Measurements from ENCODE around the gene SMIM7.
"Not testable (repeated sequence)": the region's sequence is repeated elsewhere in the genome, so short reads cannot be mapped to it uniquely, and the experiment has no call there.

SMIM7 gene

DNA sequence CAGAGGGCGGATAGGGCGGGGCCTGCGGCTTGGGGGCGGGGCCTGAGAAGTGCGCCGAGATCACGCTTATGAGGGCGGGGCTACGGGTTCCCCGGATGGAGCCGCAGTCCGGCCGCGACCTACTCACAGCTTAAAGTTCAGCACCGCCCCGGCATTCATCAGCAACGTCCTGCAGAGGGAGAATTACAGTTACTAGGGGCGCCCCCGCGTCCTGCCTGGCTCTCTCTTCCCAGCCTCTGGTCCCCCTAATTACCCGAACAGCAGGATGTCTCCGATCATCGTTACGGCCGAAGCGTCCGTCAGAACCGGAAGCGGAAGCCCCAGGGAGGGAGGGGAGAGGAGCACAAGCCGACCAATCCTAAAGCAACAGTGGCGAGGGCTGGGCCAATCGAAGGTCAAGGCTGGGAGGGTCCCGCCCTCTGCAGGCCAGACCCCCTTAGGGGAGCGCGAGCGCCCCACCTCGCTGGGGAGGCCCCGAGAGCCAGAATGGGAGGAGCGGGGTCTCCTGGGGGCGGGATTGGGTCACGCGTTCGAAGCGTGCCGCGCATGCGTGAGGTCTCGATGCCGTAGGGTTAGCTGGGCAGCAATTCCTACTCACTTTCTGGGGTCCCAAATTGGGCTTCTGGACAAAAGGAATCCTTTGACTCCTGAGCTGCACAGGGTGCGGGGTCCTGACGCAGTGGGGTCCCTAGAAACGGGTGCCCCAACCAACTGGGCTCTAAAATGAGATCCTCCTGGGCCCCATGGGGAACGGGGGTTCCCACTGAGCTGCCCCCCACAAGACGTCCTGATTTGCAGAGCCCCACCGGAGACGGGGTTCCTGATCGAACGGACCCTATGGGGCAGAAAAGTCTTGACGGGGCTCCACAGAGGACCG is at the start of gene SMIM7:
Gene SMIM7 (minus strand): TSS at position 313 of the 877 bp plus-strand sequence. CDS start 34 bp downstream, at position 279.
- DNase-seq (ENCODE audit: low read depth in 3 of 3), result peak; percentile 96 to 98 (median 97)

DNA sequence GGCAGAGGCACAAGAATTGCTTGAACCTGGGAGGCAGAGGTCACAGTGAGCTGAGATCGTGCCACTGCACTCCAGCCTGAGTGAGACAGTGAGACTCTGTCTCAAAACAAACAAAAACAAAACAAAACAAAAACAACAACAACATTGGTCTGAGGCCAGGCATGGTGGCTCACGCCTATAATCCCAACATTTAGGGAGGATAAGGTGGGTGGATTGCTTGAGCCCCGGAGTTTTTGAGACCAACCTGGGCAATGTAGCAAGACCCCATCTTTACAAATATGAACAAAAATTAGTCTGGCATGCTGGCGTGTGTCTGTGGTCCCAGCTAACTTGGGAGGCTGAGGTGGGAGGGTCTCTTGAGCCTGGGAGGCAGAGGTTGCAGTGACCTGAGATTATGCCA is 43.7 kb upstream of the SMIM7 start:
- no peak for DNase-seq (ENCODE audit: low read depth in 3 of 3)

DNA sequence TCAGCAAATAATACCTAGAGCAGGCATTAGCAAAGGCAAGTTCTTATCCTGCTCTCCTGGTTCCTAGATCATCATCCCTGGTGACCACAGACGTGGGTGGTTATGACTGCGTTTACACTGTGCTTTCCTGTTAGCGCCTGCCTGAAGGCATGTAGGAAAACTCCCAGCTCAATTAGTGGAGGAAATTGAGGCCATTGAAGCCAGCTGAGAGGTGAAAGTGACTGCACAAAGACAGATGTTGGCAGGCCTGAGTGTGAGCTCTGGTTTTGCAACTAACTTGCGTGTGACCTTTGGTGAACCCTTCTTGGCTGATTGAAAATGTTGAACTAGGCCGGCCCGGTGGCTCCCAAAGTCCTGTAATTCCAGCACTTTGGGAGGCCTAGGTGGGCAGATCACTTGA is 42.2 kb upstream of the SMIM7 start:
- no peak for DNase-seq (ENCODE audit: low read depth in 3 of 3)

DNA sequence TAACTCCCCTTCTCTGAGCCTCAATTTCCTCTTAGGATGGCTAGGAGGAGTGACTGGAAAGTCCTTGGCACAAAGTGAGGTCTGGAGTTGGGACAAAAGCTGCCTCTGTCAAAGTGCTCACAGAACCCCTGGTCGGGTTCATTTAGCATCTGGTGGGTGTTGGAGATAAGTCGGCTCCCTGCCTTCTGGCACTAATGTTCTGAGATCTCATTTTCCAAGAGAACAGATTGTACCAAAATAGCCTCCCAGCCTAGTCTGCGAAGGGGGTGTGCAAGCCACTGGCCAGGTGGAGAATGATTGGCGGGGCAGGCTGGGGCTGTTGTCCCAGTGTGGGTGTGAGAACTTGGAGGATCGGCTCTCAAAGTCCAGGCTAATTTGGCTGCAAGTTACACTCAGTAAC is 39.0 kb upstream of the SMIM7 start:
- DNase-seq (ENCODE audit: low read depth in 3 of 3), result no peak

DNA sequence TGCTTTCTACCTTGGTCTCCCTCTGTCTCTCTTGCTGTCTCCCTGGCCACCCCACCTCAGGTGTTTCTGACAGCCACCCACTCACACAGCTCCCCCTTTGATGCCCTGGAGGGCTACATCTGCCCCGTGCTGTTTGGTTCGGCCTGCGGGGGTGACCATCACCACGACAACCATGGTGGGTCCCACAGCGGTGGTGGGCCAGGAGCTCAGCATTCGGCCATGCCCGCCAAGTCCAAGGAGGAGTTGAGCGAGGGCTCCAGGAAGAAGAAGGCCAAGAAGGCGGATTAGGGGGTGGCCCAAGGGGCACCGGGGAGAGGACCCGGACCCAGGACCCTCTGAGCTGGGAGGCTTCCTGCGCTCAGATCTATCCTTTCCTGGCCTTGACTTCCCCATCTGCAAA is 28.1 kb upstream of the SMIM7 start:
- no peak for DNase-seq (ENCODE audit: low read depth in 3 of 3)

DNA sequence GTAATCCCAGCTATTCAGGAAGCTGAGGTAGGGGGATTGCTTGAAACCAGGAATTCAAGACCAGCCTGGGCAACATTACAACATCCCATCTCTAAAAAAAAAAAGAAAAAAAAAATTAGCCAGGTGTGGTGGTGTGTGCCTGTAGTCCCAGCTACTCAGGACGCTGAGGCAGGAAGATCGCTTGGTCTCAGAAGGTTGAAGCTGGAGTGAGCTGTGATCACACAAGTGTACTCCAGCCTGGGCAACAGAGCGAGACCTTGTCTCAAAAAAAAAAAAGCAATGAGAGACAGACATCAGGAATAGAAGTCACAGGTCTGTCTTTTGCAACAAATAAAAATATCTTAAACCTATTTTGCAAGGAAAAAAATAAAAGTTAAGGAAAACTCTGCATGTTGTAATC is 24.3 kb upstream of the SMIM7 start:
- no peak for DNase-seq (ENCODE audit: low read depth in 3 of 3)

DNA sequence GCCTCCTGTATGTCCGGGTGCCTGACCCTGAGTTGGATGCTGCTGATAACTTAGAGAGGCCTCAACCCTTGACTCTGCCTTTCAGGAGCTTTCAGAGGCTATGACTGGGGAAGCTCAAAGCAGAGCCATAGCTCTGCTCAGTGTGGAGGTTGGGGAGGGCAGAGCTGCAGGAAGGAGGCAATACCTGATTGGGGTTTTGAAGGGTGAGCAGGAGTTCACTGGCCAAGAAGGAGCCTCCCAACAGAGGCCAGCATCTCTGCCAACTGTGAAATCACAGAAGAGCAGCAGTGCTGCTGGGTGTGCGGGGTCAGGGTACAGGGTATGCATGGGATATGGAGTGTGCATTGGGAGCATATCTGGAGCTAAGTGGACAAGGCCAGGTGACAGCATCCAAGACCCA is 22.6 kb upstream of the SMIM7 start:
- no peak for DNase-seq (ENCODE audit: low read depth in 3 of 3)

DNA sequence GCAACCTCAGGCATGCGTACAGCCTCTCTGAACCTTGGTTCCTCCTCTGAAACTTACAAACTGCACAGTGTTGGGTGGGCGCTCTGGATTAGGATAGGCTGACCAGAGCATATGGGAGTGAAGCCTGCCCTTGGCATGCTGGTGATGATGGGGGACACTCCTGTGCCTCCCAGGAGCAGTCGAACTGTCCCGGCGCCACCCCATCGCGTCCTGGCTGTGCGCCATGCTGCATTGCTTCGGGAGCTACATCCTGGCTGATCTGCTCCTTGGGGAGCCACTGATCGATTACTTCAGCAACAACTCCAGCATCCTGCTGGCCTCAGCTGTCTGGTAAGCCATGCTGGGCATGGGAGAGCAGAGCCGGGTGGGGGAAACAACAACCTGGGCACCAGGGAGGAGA is 19.9 kb upstream of the SMIM7 start:
- no peak for DNase-seq (ENCODE audit: low read depth in 3 of 3)

DNA sequence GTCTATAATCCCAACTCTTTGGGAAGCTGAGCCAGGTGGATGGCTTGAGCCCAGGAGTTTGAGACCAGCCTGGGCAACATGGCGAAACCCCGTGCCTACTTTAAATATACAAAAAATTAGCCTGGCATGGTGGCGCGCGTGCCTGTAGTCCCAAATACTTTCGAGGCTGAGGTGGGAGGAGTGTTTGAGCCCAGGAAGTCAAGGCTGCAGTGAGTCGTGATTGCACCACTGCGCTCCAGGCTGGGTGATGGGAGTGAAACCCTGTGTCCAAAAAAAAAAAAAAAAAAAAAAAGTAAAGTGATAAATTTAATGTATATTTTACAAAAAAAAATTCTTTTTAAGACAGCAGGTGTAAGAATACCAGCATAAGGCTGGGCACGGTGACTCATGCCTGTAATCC is 18.6 kb upstream of the SMIM7 start:
- no peak for DNase-seq (ENCODE audit: low read depth in 3 of 3)

DNA sequence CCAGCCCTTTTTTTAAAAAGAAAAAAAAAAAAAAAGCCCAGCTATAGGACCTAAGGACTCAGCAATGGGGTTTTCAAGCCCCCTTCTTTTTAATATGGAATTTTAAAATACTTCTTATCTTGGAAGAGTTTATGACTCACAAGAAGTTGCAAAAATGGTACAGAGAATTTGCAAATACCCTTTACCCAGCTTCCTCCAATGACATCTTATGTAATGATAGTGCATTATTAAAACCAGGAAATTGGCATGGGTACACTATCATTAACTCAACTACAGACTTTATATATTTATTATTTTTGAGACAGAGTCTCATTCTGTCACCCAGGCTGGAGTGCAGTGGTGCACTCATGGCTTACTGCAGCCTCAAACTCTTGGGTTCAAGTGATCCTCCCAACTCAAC is 17.1 kb upstream of the SMIM7 start:
- no peak for DNase-seq (ENCODE audit: low read depth in 3 of 3)

DNA sequence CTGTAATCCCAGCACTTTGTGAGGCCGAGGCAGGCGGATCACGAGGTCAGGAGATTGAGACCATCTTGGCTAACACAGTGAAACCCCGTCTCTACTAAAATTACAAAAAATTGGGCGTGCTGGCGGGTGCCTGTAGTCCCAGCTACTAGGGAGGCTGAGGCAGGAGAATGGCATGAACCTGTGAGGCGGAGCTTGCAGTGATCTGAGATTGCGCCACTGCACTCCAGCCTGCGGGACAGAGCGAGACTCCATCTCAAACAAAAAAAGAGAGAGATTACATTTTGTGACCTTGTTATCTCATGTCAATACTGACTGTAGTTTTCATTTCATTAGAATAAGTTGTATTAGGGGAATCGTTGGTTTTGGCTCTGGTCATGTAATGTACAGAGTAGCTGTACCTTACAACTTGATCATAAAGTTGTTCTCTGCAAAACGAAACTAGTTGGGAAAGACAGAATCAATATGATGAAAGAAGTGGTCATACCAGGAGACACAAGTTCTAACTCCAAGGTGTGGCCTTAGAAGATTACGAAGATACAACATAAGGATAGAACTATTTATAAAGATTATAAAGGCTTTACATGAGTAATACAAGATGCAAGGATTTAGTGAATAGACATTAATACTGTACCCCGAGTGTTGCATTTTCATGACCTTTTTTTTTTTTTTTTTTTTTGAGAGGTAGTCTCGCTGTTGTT is 16.3 kb upstream of the SMIM7 start:
- no peak for DNase-seq (ENCODE audit: low read depth in 3 of 3)

DNA sequence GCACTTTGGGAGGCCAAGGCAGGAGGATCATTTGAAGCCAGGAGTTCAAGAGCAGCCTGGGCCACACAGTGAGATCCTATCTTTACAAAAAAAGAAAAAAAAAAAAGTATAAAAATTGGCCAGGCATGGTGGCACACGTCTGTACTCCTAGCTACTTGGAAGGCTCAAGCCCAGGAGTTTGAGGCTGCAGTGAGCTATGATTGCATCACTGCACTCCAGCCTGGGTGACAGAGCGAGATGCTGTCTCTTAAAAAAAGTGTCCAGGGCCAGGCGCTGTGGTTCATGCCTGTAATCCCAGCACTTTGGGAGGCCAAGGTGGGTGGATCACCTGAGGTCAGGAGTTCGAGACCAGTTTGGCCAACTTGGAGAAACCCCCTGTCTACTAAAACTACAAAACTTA is 13.9 kb upstream of the SMIM7 start:
- DNase-seq (ENCODE audit: low read depth in 3 of 3), result not testable (repeated sequence)

DNA sequence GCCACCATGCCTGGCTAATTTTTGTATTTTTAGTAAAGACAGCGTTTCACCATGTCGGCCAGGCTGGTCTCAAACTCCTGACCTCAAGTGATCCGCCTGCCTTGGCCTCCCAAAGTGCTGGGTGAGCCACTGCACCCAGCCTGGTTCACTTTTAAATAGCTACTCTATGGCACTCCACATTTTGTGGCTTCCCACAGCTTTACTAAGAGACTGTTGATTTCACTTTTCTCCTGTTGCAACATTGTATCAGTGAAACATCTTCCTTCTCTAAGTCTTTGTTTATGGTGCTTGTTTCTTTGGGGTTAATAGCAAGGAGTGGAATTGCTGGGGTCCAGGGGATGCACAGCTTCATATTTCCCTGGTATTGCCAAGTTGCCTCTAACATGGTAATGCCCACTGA is 13.3 kb upstream of the SMIM7 start:
- no peak for DNase-seq (ENCODE audit: low read depth in 3 of 3)

DNA sequence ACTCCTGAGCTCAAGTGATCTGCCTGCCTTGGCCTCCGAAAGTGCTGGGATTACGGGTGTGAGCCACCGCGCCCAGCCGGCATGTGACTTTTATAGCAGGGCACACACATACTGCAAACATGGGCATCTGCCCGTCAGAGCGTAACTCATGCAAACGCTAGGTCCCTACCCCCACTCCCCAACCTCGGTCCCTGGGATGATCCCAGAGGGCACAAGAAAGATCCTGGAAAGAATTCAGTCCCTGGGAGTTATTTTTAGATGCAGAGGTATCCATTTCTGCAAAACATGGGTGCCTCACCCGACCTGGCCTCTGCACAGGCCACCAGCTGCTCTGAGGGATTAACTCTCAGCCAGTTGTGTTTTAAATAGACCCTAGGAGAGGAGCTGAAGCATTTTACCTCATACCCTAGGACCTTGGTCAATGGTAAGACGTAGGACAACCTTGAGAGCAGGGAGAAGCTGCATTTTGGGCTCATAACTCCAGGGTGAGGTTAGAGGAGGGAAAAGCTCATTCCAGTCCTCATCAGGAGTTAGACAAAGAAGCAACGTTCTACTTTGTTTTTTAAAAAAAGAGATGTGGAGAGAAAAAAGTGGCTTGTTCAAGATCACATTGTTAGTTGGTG is 11.8 kb upstream of the SMIM7 start:
- DNase-seq (ENCODE audit: low read depth in 3 of 3), result no peak

DNA sequence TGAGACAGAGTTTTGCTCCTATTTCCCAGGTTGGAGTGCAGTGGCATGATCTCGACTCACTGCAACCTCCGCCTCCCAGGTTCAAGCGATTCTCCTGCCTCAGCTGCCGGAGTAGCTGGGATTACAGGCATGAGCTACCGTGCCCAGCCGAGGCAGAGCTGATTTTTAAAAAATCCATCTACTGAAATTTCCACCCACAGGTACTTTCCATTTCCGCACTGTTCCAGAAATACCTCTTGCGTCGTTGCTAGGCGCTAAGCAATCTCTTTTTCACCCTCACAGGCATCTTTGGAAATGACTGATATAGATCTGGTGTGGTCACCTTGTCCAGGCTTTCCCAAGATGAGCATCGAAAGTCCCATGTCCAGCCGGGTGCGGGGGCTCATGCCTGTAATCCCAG is 10.3 kb upstream of the SMIM7 start:
- DNase-seq (ENCODE audit: low read depth in 3 of 3), result no peak

DNA sequence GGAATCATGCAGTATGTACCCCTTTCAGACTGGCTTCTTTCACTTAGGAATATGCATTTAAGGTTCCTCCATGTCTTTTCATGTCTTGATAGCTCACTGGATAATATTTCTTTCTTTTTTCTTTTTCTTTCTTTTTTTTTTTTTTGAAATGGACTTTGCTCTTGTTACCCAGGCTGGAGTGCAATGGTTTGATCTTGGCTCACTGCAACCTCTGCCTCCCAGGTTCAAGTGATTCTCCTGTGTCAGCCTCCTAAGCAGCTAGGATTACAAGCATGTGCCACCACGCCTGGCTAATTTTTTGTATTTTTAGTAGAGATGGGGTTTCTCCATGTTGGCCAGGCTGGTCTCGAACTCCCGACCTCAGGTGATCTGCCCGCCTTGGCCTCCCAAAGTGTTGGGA is 8.8 kb upstream of the SMIM7 start:
- DNase-seq (ENCODE audit: low read depth in 3 of 3), result not testable (repeated sequence)

DNA sequence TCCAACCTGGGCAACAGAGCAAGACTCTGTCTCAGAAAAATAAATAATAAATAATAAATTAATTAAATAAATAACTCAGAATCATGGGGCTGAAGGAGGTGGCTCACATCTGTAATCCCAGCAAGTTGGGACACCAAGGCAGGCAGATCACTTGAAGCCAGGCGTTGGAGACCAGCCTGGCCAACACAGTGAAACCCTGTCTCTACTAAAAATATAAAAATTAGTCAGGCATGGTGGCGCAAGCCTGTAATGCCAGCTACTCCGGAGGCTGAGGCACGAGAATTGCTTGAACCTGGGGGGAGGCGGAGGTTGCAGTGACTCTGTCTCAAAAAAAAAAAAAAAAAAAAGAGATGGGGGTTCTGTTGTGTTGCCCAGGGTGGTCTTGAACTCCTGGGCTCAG is 8.2 kb upstream of the SMIM7 start:
- no peak for DNase-seq (ENCODE audit: low read depth in 3 of 3)

DNA sequence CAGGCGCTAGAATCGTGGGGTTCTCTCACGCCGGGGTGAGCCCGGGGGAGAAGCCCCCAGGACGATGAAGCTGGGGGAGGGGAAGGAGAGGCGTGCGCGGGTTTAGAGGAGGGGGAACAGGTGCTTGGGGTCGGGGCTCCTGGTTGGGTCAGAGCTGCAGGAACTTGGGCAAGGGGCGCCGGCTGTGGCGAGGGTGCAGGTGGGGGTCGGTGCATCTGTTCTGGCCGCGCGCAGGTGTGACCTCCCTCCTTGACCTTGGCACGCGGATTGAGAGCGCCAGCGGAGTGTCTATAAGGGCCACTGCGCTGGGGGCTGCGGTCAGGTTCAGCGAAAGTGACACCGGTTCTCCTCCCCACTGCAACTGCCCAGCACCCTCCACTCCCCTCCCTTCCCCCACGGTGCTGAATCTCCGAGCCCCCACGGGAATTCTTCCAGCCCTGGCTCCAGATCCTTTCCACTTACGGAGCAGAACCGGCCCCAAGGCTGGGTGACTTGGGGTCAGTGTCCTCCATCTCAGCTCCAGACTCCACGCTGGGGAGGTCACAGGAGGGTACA is 1.6 kb upstream of the SMIM7 start:
- DNase-seq (ENCODE audit: low read depth in 3 of 3), result peak in 1 of 3 experiments; percentile 2

DNA sequence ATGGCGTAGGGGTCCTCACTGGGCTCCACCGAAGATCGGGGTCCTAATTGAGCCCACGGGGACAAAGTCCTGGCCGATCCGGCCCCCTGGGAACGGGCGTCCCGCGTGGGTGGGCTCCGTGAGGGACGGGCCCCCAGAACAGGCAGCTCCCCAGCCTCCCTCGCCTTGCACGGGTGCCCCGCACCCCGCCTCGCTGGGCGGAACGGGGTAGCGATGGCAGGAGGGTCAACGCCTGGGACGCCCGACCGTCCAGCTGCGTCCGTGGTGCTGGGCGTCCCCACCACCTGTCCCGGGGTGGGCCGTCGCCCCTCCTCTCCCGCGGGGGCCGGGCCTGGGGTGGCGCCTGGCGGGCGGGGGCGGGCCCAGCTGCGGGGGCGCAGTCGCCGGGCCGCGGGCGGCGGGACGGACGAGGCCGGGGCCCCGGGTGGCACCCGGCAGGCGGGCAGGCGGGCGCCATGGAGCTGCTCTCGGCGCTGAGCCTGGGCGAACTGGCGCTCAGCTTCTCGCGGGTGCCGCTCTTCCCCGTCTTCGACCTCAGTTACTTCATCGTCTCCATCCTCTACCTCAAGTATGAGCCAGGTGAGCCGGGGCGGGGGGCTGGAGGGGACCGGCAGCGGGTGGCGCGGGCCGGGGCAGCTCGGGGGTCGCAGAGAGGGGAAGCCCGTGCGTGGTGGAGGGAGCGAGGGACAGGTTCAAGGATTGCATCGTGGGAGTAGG is 977 bp upstream of the SMIM7 start, which contains the start of gene TMEM38A:
Gene TMEM38A (plus strand): TSS at position 377 of the 717 bp plus-strand sequence. CDS start 79 bp downstream, at position 456.
- DNase-seq (ENCODE audit: low read depth in 3 of 3), result peak; percentile 30 to 33 (median 31)

DNA sequence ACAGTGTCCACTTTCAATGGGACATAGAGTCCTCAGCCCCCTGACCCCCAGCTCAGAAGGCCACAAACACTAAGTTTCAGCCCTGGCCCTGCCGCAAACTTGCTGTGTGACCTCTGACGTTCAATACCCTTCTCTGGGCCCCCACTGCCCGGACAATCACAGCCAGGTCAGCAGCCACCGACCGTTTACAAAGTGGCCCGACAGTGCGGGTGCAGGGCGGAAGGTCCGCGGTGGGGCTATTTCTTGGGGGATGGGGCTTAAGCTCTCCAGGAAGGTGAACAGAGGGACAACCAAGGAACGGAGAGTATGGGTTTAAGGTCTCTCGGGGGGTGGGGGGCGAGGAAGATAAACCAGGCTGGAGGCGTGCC is 496 bp downstream of the SMIM7 start:
- DNase-seq (ENCODE audit: low read depth in 3 of 3), result no peak

DNA sequence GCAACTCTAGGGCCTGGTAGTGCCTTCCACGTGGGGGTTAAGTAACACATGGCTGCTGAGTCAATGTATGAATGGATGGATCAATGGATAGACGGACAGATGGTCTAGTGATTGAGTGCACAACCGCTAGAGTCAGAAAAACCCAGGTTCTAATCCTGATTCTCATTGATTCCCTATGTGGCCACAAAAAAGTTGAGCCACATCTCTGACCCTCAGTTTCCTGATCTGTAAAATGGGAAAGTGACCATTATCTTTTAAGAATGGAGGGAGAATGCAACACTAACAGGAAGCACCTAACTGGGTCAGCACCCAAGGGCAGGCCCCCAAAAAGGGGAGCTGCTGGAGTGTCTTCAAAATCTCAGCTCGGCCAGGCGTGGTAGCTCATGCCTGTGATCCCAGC is 2.6 kb downstream of the SMIM7 start:
- no peak for DNase-seq (ENCODE audit: low read depth in 3 of 3)

DNA sequence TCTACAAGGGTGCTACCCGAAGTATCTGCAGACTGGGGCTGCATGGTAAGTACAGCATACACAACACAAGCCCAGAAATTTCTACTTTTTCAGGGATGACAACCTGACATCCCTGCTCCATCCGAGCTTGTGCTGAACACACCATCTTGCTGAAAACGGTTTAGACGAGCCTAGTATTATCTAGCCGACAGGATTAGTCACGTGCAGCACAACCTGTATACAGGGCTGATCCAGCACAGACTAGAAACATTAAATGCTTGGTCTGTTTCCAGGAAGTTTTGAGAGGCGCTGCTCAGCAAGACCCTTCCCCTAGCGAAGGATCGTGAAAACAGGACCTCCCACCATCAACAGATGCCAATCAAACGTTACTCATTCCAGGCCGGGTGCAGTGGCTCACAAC is 4.2 kb downstream of the SMIM7 start:
- DNase-seq (ENCODE audit: low read depth in 3 of 3), result no peak

All from stimulated activated CD4-positive, alpha-beta T cell treated with anti-CD3 and anti-CD28 coated beads, TNF-alpha, amount 100 ng/mL, for 4 hours (primary cell).